NB4 (cell line): Measurements from ENCODE around the gene PHF8.
A peak's percentile ranks its signal among the peaks of the same experiment; 100 is the strongest.

Source experiments
- DNase-seq: peaks from one replicate; pipeline ENCODE4 v3.0.0; 2010; ENCODE audit warnings: low read depth
- H3K4me3 ChIP-seq: one replicate; pipeline ENCODE4 v1.5.1; 2011; ENCODE audit warnings: mild to moderate bottlenecking, low read depth, low read length, moderate library complexity
- MYC ChIP-seq: IDR thresholded peaks from 2 replicates; pipeline ENCODE4 v1.6.1; 2011; ENCODE audit warnings: low read depth, low read length
- POLR2A ChIP-seq: IDR thresholded peaks from 2 replicates; pipeline ENCODE4 v1.6.1; 2011; ENCODE audit warnings: mild to moderate bottlenecking; ENCODE audit not compliant: insufficient read length; ENCODE audit errors: extremely low read depth
- TF ChIP-seq, protein P1 (sequence below): IDR thresholded peaks from one replicate; pipeline ENCODE4 v1.5.1; 2012; ENCODE audit warnings: low read depth, low read length
- TF ChIP-seq, protein P2 (sequence below): IDR thresholded peaks from 2 replicates; pipeline ENCODE4 v1.6.1; 2011; ENCODE audit warnings: low read depth, low read length

The PHF8 gene

DNA sequence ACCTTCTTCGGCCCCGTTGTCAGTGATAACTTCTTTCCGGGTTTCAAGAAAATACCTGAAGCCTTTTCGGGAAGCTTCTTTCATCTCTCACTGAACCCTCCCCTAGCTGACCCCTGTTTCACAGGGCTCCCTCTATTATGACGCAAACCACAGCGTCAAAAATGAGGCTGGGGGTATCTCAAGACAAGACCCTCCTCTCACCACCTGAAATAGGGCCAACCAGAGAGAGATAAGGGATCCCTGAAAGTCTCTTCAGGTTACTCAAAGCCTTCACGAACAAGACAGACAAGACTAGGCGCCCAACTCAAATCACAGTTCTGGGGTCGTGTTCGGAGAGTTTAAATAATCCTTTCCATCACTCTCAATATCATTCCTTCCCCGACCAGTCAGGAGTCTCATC is 1.2 kb downstream of the PHF8 start:
- no peak for DNase-seq
- TF ChIP-seq POLR2A (no peak), MYC (no peak)
- TF ChIP-seq, protein P1, sequence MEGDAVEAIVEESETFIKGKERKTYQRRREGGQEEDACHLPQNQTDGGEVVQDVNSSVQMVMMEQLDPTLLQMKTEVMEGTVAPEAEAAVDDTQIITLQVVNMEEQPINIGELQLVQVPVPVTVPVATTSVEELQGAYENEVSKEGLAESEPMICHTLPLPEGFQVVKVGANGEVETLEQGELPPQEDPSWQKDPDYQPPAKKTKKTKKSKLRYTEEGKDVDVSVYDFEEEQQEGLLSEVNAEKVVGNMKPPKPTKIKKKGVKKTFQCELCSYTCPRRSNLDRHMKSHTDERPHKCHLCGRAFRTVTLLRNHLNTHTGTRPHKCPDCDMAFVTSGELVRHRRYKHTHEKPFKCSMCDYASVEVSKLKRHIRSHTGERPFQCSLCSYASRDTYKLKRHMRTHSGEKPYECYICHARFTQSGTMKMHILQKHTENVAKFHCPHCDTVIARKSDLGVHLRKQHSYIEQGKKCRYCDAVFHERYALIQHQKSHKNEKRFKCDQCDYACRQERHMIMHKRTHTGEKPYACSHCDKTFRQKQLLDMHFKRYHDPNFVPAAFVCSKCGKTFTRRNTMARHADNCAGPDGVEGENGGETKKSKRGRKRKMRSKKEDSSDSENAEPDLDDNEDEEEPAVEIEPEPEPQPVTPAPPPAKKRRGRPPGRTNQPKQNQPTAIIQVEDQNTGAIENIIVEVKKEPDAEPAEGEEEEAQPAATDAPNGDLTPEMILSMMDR = no peak

DNA sequence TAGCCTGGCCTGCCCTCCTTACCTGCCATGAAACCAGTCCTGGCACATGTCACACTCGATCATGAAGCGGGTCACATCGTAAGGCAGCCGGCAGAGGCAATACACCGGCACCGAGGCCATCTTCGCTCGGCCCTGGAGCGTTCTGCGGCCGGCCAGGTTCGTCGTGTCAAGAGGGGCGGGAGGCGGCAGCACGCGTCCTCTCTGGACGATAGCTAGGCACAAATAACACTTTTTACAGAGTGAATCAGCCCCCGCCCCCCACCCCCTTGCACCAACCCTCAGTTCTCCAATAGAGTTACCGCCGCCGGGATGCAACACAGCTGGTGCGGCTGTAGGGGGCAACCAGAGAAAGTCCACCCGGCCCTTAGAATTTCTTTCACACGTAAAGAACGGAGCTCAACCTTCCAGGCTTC is 1.7 kb downstream of the PHF8 start:
- TF ChIP-seq MYC = no peak
- no peak for TF ChIP-seq POLR2A
- TF ChIP-seq, protein P2, sequence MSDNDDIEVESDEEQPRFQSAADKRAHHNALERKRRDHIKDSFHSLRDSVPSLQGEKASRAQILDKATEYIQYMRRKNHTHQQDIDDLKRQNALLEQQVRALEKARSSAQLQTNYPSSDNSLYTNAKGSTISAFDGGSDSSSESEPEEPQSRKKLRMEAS = no peak
- TF ChIP-seq, protein P1 = no peak
- peak; percentile 74 for DNase-seq
- peak overlapping the region; percentile 84 for H3K4me3 ChIP-seq

More for the DNA sequence above, 1.2 kb downstream of the PHF8 start:
- H3K4me3 ChIP-seq = peak overlapping the region; percentile 84

DNA sequence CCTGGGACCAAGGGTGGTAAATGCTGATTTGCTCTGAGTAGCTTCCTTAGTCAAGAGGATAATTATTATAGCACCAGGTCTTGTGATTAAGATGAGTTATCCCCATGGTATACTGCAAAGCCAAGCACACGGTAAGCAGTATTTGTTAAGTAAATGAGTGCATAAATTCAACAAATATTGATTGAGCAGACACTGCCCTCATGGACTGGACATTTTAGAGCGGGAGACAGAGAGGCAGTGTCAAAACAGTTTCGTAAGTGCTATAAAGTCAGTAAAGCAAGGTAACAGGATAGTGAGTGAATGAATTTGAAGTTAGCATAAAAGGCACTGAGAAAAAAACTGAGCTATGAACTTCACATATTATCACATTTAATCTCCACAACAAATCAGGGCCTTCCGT is 13.9 kb downstream of the PHF8 start:
- no peak for DNase-seq

DNA sequence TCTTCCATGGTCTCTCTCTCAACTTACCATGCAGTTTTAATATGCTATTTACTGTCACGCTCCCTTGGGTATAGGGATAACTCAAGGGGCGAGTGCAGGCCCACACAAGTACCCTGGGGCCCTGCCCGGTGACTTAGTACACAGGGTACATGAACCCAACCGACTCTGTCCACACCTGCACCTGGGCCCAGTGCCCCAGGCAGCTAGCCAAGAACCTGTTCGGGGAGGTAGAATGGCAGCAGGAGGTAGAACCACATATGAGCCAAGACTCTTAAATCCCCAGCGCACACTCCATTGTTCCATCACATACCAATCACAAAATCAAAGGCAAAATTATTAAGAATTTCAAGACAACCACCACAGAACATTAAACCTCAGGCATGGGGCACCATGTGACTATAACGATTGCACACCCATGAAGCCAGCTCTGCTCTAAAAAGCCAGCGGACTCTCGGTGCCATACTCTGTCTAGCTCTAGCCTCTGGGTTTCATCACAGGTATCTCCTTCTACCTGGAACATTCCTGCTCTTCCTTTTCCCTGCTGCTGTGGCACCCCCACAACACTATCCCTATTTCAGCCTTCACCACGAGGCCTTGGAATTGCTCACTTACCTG is 14.6 kb downstream of the PHF8 start:
- no peak overlapping the region for H3K4me3 ChIP-seq
- DNase-seq = no peak
- TF ChIP-seq, protein P1 = no peak

More for the DNA sequence above, 13.9 kb downstream of the PHF8 start:
- H3K4me3 ChIP-seq = no peak overlapping the region
- TF ChIP-seq, protein P2 = no peak
- TF ChIP-seq MYC (no peak), POLR2A (no peak)
- TF ChIP-seq, protein P1 = no peak

DNA sequence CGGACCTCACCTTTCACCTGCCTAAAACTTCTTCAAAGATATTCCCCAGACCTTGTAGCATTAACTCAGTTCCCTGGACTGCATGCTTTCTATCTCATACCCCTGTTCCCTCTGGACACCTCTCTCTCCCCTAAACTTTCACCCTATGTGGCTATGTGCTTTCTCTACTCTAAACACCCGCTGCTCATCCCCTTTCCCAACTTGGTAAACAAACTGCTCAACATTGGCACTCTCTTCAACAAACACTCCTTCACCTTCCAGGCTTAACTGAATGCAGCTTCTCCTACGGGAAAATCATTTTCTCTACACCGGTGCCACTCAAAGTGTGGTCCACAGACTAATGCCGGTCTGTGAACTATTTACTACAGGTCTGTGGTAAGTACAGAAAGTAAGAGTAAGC is 19.9 kb downstream of the PHF8 start:
- DNase-seq = no peak
- no peak overlapping the region for H3K4me3 ChIP-seq
- TF ChIP-seq POLR2A (no peak), MYC (no peak)
- TF ChIP-seq, protein P2 = no peak
- TF ChIP-seq, protein P1 = no peak

DNA sequence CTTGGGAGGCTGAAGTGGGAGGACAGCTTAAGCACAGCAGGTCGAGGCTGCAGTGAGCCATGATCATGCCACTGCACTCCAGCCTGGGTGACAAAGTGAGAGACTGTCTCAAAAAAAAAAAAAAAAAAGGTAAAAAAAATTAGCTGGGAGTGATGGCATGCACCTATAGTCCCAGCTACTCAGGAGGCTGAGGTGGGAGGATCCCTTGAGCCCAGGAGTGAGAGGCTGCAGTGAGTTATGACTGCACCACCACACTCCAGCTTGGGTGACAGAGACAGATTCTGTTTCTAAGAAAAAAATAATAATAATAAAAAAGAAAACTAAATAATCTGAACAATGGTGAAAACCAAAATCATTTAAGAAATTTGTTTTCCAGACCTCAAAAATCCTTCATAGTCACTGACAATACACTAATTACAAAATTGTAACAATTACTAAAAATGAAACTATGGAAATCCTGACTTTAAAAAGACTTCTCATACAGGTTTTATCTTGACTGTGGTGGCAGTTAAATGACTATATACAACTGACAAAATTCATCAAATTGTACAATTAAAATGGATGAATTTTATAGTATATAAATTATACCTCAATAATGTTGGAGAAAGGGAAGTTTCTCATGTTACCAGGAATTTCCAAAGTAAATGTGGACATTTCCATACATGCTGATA is 31.3 kb downstream of the PHF8 start:
- TF ChIP-seq POLR2A = no peak
- TF ChIP-seq, protein P1 = no peak
- TF ChIP-seq, protein P2 = no peak
- TF ChIP-seq MYC = no peak
- DNase-seq = no peak
- no peak overlapping the region for H3K4me3 ChIP-seq
